Stimulated activated CD4-positive, alpha-beta T cell treated with anti-CD3 and anti-CD28 coated beads, Interleukin-2, amount 100 ng/mL, for 4 hours (primary cell): ENCODE results near the gene AUNIP.
A peak's percentile ranks its signal among the peaks of the same experiment; 100 is the strongest.

Experiments
- DNase-seq: peaks from one replicate; pipeline ENCODE4 v3.0.0-alpha.2; 2020; ENCODE audit warnings: low read depth

The AUNIP gene

GRCh38 chr1:25828491-25828890, 30.8 kb downstream of the AUNIP start:
- no peak for DNase-seq

GRCh38 chr1:25826571-25826970, 32.7 kb downstream of the AUNIP start:
- DNase-seq: no peak

GRCh38 chr1:25825605-25826004, 33.7 kb downstream of the AUNIP start:
- no peak for DNase-seq

- DNase-seq: no peak
Observed at GRCh38 chr1:25821630-25822091, 37.6 kb downstream of the AUNIP start.

GRCh38 chr1:25821112-25821476, 38.2 kb downstream of the AUNIP start:
- DNase-seq: no peak

GRCh38 chr1:25820247-25821111, 38.8 kb downstream of the AUNIP start:
- DNase-seq: peak; percentile 50

- DNase-seq: peak; percentile 90
Observed at GRCh38 chr1:25819491-25820246, 39.6 kb downstream of the AUNIP start, which contains the start of gene MTFR1L. Gene MTFR1L, plus strand, starts transcription at chr1:25819954. Its CDS starts 3,151 bp downstream, at chr1:25823105.

GRCh38 chr1:25818569-25818968, 40.7 kb downstream of the AUNIP start:
- DNase-seq: no peak

GRCh38 chr1:25817840-25818501, 41.3 kb downstream of the AUNIP start:
- DNase-seq: no peak

- no peak for DNase-seq
Observed at GRCh38 chr1:25816112-25816718, 43.0 kb downstream of the AUNIP start.

- no peak for DNase-seq
Observed at GRCh38 chr1:25815208-25816111, 43.8 kb downstream of the AUNIP start.

GRCh38 chr1:25814549-25815087, 44.6 kb downstream of the AUNIP start:
- no peak for DNase-seq

- DNase-seq: no peak
Observed at GRCh38 chr1:25813734-25814471, 45.4 kb downstream of the AUNIP start.

- no peak for DNase-seq
Observed at GRCh38 chr1:25813071-25813733, 46.1 kb downstream of the AUNIP start.

GRCh38 chr1:25811384-25812082, 47.7 kb downstream of the AUNIP start:
- no peak for DNase-seq

- peak; percentile 68 for DNase-seq
Observed at GRCh38 chr1:25810341-25811299, 48.6 kb downstream of the AUNIP start.

- no peak for DNase-seq
Observed at GRCh38 chr1:25809929-25810328, 49.3 kb downstream of the AUNIP start.
